ENCODE measurements around the gene RAD21L1.

The RAD21L1 gene

GRCh38 chr20:1281279-1282057 lies 55.6 kb downstream of the RAD21L1 start:
- H3K18ac ChIP-seq (ENCODE audit: low read length): no peak overlapping the region
- no peaks in the 10 kb centered on the region for H3K79me2 ChIP-seq (ENCODE audit: control insufficient read depth, insufficient read depth, low read length, poor library complexity)
- H2AFZ ChIP-seq (ENCODE audit: insufficient read depth, low read length, poor library complexity): no peak overlapping the region
- H4K8ac ChIP-seq (ENCODE audit: low read depth, low read length): no peak overlapping the region
- no peak overlapping the region for H2BK5ac ChIP-seq (ENCODE audit: low read depth, low read length, poor library complexity)
- no peaks in the 10 kb centered on the region for H3K4me1 ChIP-seq (ENCODE audit: control insufficient read depth in 1 of 2, insufficient read depth in 2 of 2, low read length in 2 of 2)
- no peak overlapping the region for H4K91ac ChIP-seq (ENCODE audit: low read depth, low read length)
- H3K27me3 ChIP-seq (ENCODE audit: insufficient read depth, low read length): no peaks in the 10 kb centered on the region
- H2BK120ac ChIP-seq (ENCODE audit: insufficient read depth, low read length, poor library complexity): no peak overlapping the region
- H3K79me1 ChIP-seq (ENCODE audit: low read length): no peaks in the 10 kb centered on the region
- no peaks in the 10 kb centered on the region for H3K36me3 ChIP-seq (ENCODE audit: control insufficient read depth in 1 of 2, insufficient read depth in 2 of 2, low read length in 2 of 2)
- WGBS (ENCODE audit: extremely low coverage, insufficient coverage, insufficient read length): no CpG with 5 or more reads among the region's 7 CpGs
- H4K12ac ChIP-seq (ENCODE audit: low read depth, low read length): no peak overlapping the region
- no peak overlapping the region for H3K4ac ChIP-seq (ENCODE audit: low read depth, low read length)
- no peak for DNase-seq
- no peak overlapping the region for H3K14ac ChIP-seq (ENCODE audit: low read length)
- H3K27ac ChIP-seq (ENCODE audit: low read depth, low read length): no peak overlapping the region
- no peak overlapping the region for H3K4me2 ChIP-seq (ENCODE audit: low read length)
- H3K9me3 ChIP-seq (ENCODE audit: insufficient read depth, low read depth, low read length): peaks cover 6% of the 10 kb centered on the region
- H3K9ac ChIP-seq (ENCODE audit: low read length): no peak overlapping the region
- no peak overlapping the region for H3K23ac ChIP-seq (ENCODE audit: low read length)
- no peak overlapping the region for H2BK12ac ChIP-seq (ENCODE audit: low read length)
- no peak overlapping the region for H3K4me3 ChIP-seq (ENCODE audit: low read depth, low read length)
- no peak overlapping the region for H2AK5ac ChIP-seq (ENCODE audit: low read length)

- no peak overlapping the region for H3K14ac ChIP-seq (ENCODE audit: low read length)
- H4K12ac ChIP-seq (ENCODE audit: low read depth, low read length): no peak overlapping the region
- H3K18ac ChIP-seq (ENCODE audit: low read length): no peak overlapping the region
- H3K4me3 ChIP-seq (ENCODE audit: low read depth, low read length): no peak overlapping the region
- no peak overlapping the region for H4K91ac ChIP-seq (ENCODE audit: low read depth, low read length)
- peaks cover 2% of the 10 kb centered on the region for H3K9me3 ChIP-seq (ENCODE audit: insufficient read depth, low read depth, low read length)
- no peak overlapping the region for H3K27ac ChIP-seq (ENCODE audit: low read depth, low read length)
- H2AFZ ChIP-seq (ENCODE audit: insufficient read depth, low read length, poor library complexity): no peak overlapping the region
- H2BK12ac ChIP-seq (ENCODE audit: low read length): no peak overlapping the region
- H2AK5ac ChIP-seq (ENCODE audit: low read length): no peak overlapping the region
- H3K4me2 ChIP-seq (ENCODE audit: low read length): no peak overlapping the region
- no peaks in the 10 kb centered on the region for H3K36me3 ChIP-seq (ENCODE audit: control insufficient read depth in 1 of 2, insufficient read depth in 2 of 2, low read length in 2 of 2)
- H3K4me1 ChIP-seq (ENCODE audit: control insufficient read depth in 1 of 2, insufficient read depth in 2 of 2, low read length in 2 of 2): no peaks in the 10 kb centered on the region
- DNase-seq: no peak
- no peak overlapping the region for H2BK5ac ChIP-seq (ENCODE audit: low read depth, low read length, poor library complexity)
- H2BK120ac ChIP-seq (ENCODE audit: insufficient read depth, low read length, poor library complexity): no peak overlapping the region
- no CpG with 5 or more reads among the region's 3 CpGs for WGBS (ENCODE audit: extremely low coverage, insufficient coverage, insufficient read length)
- H3K27me3 ChIP-seq (ENCODE audit: insufficient read depth, low read length): no peaks in the 10 kb centered on the region
- no peaks in the 10 kb centered on the region for H3K79me2 ChIP-seq (ENCODE audit: control insufficient read depth, insufficient read depth, low read length, poor library complexity)
- no peak overlapping the region for H4K8ac ChIP-seq (ENCODE audit: low read depth, low read length)
- no peak overlapping the region for H3K4ac ChIP-seq (ENCODE audit: low read depth, low read length)
- no peaks in the 10 kb centered on the region for H3K79me1 ChIP-seq (ENCODE audit: low read length)
- H3K23ac ChIP-seq (ENCODE audit: low read length): no peak overlapping the region
- H3K9ac ChIP-seq (ENCODE audit: low read length): no peak overlapping the region
These were observed 57.1 kb downstream of the RAD21L1 start for GRCh38 chr20:1282966-1283365.

- no peak overlapping the region for H2BK5ac ChIP-seq (ENCODE audit: low read depth, low read length, poor library complexity)
- no peaks in the 10 kb centered on the region for H3K27me3 ChIP-seq (ENCODE audit: insufficient read depth, low read length)
- DNase-seq: no peak
- H3K4me1 ChIP-seq (ENCODE audit: control insufficient read depth in 1 of 2, insufficient read depth in 2 of 2, low read length in 2 of 2): no peaks in the 10 kb centered on the region
- WGBS (ENCODE audit: extremely low coverage, insufficient coverage, insufficient read length): no CpG with 5 or more reads among the region's 9 CpGs
- no peak overlapping the region for H2BK120ac ChIP-seq (ENCODE audit: insufficient read depth, low read length, poor library complexity)
- no peak overlapping the region for H3K4me3 ChIP-seq (ENCODE audit: low read depth, low read length)
- H3K14ac ChIP-seq (ENCODE audit: low read length): no peak overlapping the region
- no peak overlapping the region for H2AK5ac ChIP-seq (ENCODE audit: low read length)
- H3K4me2 ChIP-seq (ENCODE audit: low read length): no peak overlapping the region
- H3K23ac ChIP-seq (ENCODE audit: low read length): no peak overlapping the region
- H3K27ac ChIP-seq (ENCODE audit: low read depth, low read length): no peak overlapping the region
- H3K79me1 ChIP-seq (ENCODE audit: low read length): no peaks in the 10 kb centered on the region
- H3K79me2 ChIP-seq (ENCODE audit: control insufficient read depth, insufficient read depth, low read length, poor library complexity): no peaks in the 10 kb centered on the region
- H2BK12ac ChIP-seq (ENCODE audit: low read length): no peak overlapping the region
- no peak overlapping the region for H4K8ac ChIP-seq (ENCODE audit: low read depth, low read length)
- no peaks in the 10 kb centered on the region for H3K36me3 ChIP-seq (ENCODE audit: control insufficient read depth in 1 of 2, insufficient read depth in 2 of 2, low read length in 2 of 2)
- no peak overlapping the region for H3K9ac ChIP-seq (ENCODE audit: low read length)
- H4K91ac ChIP-seq (ENCODE audit: low read depth, low read length): no peak overlapping the region
- no peak overlapping the region for H3K4ac ChIP-seq (ENCODE audit: low read depth, low read length)
- H4K12ac ChIP-seq (ENCODE audit: low read depth, low read length): no peak overlapping the region
- no peak overlapping the region for H3K18ac ChIP-seq (ENCODE audit: low read length)
- H3K9me3 ChIP-seq (ENCODE audit: insufficient read depth, low read depth, low read length): peaks cover 2% of the 10 kb centered on the region
- H2AFZ ChIP-seq (ENCODE audit: insufficient read depth, low read length, poor library complexity): no peak overlapping the region
These were observed 58.0 kb downstream of the RAD21L1 start for GRCh38 chr20:1283522-1284510.

- no peak overlapping the region for H2BK5ac ChIP-seq (ENCODE audit: low read depth, low read length, poor library complexity)
- H3K79me1 ChIP-seq (ENCODE audit: low read length): no peaks in the 10 kb centered on the region
- no peaks in the 10 kb centered on the region for H3K4me1 ChIP-seq (ENCODE audit: control insufficient read depth in 1 of 2, insufficient read depth in 2 of 2, low read length in 2 of 2)
- H3K79me2 ChIP-seq (ENCODE audit: control insufficient read depth, insufficient read depth, low read length, poor library complexity): no peaks in the 10 kb centered on the region
- no peak overlapping the region for H3K23ac ChIP-seq (ENCODE audit: low read length)
- no peak overlapping the region for H3K9ac ChIP-seq (ENCODE audit: low read length)
- no peak overlapping the region for H3K4me2 ChIP-seq (ENCODE audit: low read length)
- no peak overlapping the region for H2AK5ac ChIP-seq (ENCODE audit: low read length)
- H3K27me3 ChIP-seq (ENCODE audit: insufficient read depth, low read length): no peaks in the 10 kb centered on the region
- H3K14ac ChIP-seq (ENCODE audit: low read length): no peak overlapping the region
- no peaks in the 10 kb centered on the region for H3K36me3 ChIP-seq (ENCODE audit: control insufficient read depth in 1 of 2, insufficient read depth in 2 of 2, low read length in 2 of 2)
- no peak overlapping the region for H4K12ac ChIP-seq (ENCODE audit: low read depth, low read length)
- no peak overlapping the region for H2BK12ac ChIP-seq (ENCODE audit: low read length)
- H4K91ac ChIP-seq (ENCODE audit: low read depth, low read length): no peak overlapping the region
- no peak overlapping the region for H3K27ac ChIP-seq (ENCODE audit: low read depth, low read length)
- DNase-seq: no peak
- H4K8ac ChIP-seq (ENCODE audit: low read depth, low read length): no peak overlapping the region
- H2BK120ac ChIP-seq (ENCODE audit: insufficient read depth, low read length, poor library complexity): no peak overlapping the region
- WGBS (ENCODE audit: extremely low coverage, insufficient coverage, insufficient read length): no CpG with 5 or more reads among the region's 9 CpGs
- no peak overlapping the region for H3K4ac ChIP-seq (ENCODE audit: low read depth, low read length)
- peaks cover 2% of the 10 kb centered on the region for H3K9me3 ChIP-seq (ENCODE audit: insufficient read depth, low read depth, low read length)
- H2AFZ ChIP-seq (ENCODE audit: insufficient read depth, low read length, poor library complexity): no peak overlapping the region
- H3K18ac ChIP-seq (ENCODE audit: low read length): no peak overlapping the region
- no peak overlapping the region for H3K4me3 ChIP-seq (ENCODE audit: low read depth, low read length)
These were observed 60.6 kb downstream of the RAD21L1 start for GRCh38 chr20:1286267-1287024.

All from trophoblast cell (in vitro differentiated cells and primary cell).